Testis (tissue), 2 donors: ENCODE results near the gene DERA.

Source experiments
- CTCF ChIP-seq, 3 experiments: fragments of 450-650 bp in 2 of 3; fragments of 200-600 bp in 1 of 3; sonication (generic) in 1 of 3; IDR thresholded peaks; one replicate each; pipeline ENCODE4 v1.5.1; 2016 to 2019; ENCODE audit warnings: antibody characterized with exemption in 3 of 3, mild to moderate bottlenecking in 2 of 3, moderate library complexity in 1 of 3
- POLR2A ChIP-seq: fragments of 450-650 bp; IDR thresholded peaks from one replicate; pipeline ENCODE4 v1.6.1; 2017; ENCODE audit warnings: antibody characterized with exemption, mild to moderate bottlenecking, moderate library complexity

- TF ChIP-seq POLR2A (no peak), CTCF (IDR thresholded peaks at IDR 0.05) (no peak)
These were observed 110.5 kb downstream of the DERA start for GRCh38 chr12:16021676-16022075.
